ENCODE data around the gene BCL6B. TPM values are rescaled to one million over a fixed set of nuclear protein-coding genes. Genes with fewer than 3 reads are reported as not detected.

Gene BCL6B
- total RNA-seq, 4 donors from 2014 or later = 9.7 to 32.8 (median 22.7) TPM

GRCh38 chr17:7068268-7068667 is 45.4 kb downstream of the BCL6B start:
- intact Hi-C loops (cut with DNase I; ENCODE audit: low total_unique reads) = no loop called here
- H3K4me3 ChIP-seq = no peak overlapping the region
- H3K4me1 ChIP-seq = no peaks in the 10 kb centered on the region
- DNase-seq = no peak
- H3K36me3 ChIP-seq = no peaks in the 10 kb centered on the region
- no peak overlapping the region for H3K27ac ChIP-seq
- no peaks in the 10 kb centered on the region for H3K27me3 ChIP-seq
- H3K9me3 ChIP-seq = peaks cover 0 to 6% of the 10 kb centered on the region in 2 donors
- TF ChIP-seq POLR2A (IDR thresholded peaks at IDR 0.05) (no peak), CTCF (IDR thresholded peaks at IDR 0.05) (no peak)

GRCh38 chr17:7070712-7071111 is 47.9 kb downstream of the BCL6B start:
- intact Hi-C loops (cut with DNase I; ENCODE audit: low total_unique reads) = no loop called here
- peaks cover 0 to 6% of the 10 kb centered on the region in 2 donors for H3K9me3 ChIP-seq
- H3K4me3 ChIP-seq = no peak overlapping the region
- no peak for DNase-seq
- H3K27me3 ChIP-seq = no peaks in the 10 kb centered on the region
- TF ChIP-seq CTCF (IDR thresholded peaks at IDR 0.05) = no peak
- TF ChIP-seq POLR2A (IDR thresholded peaks at IDR 0.05) = no peak
- no peaks in the 10 kb centered on the region for H3K4me1 ChIP-seq
- H3K27ac ChIP-seq = no peak overlapping the region
- no peaks in the 10 kb centered on the region for H3K36me3 ChIP-seq

- no peak for TF ChIP-seq CTCF (IDR thresholded peaks at IDR 0.05)
- TF ChIP-seq POLR2A (IDR thresholded peaks at IDR 0.05) = no peak
- Histone ChIP-seq H3K27me3 (no peaks in the 10 kb centered on the region), H3K27ac (no peak overlapping the region), H3K4me1 (no peaks in the 10 kb centered on the region), H3K36me3 (no peaks in the 10 kb centered on the region), H3K4me3 (no peak overlapping the region), H3K9me3 (peaks cover 0 to 6% of the 10 kb centered on the region in 2 donors)
- intact Hi-C loops (cut with DNase I; ENCODE audit: low total_unique reads) = no loop called here
- no peak for DNase-seq
Measured at GRCh38 chr17:7072406-7072805, 49.6 kb downstream of the BCL6B start.

GRCh38 chr17:7074931-7075330 is 52.1 kb downstream of the BCL6B start:
- no peaks in the 10 kb centered on the region for H3K9me3 ChIP-seq
- intact Hi-C loops (cut with DNase I; ENCODE audit: low total_unique reads) = no loop called here
- H3K27ac ChIP-seq = no peak overlapping the region
- no peaks in the 10 kb centered on the region for H3K4me1 ChIP-seq
- no peak for TF ChIP-seq CTCF (IDR thresholded peaks at IDR 0.05)
- no peak for TF ChIP-seq POLR2A (IDR thresholded peaks at IDR 0.05)
- no peak overlapping the region for H3K4me3 ChIP-seq
- no peak for DNase-seq
- no peaks in the 10 kb centered on the region for H3K27me3 ChIP-seq
- H3K36me3 ChIP-seq = no peaks in the 10 kb centered on the region

GRCh38 chr17:7077911-7078546 is 55.2 kb downstream of the BCL6B start:
- intact Hi-C loops (cut with DNase I; ENCODE audit: low total_unique reads) = no loop called here
- no peaks in the 10 kb centered on the region for H3K36me3 ChIP-seq
- no peak overlapping the region for H3K4me3 ChIP-seq
- DNase-seq = no peak
- TF ChIP-seq CTCF (IDR thresholded peaks at IDR 0.05) (no peak), POLR2A (IDR thresholded peaks at IDR 0.05) (no peak)
- no peaks in the 10 kb centered on the region for H3K9me3 ChIP-seq
- H3K27ac ChIP-seq = no peak overlapping the region
- H3K27me3 ChIP-seq = no peaks in the 10 kb centered on the region
- H3K4me1 ChIP-seq = no peaks in the 10 kb centered on the region

All from uterus (tissue), 4 donors.